GM18867 (cell line): ENCODE results near the gene COPS7B.
A peak's percentile ranks its signal among the peaks of the same experiment; 100 is the strongest.
"Not testable (repeated sequence)": the region's sequence is repeated elsewhere in the genome, so short reads cannot be mapped to it uniquely, and the experiment has no call there.

Source experiments
- ATAC-seq: cut with Tn5 transposase; IDR thresholded peaks from one replicate; pipeline ENCODE4 v1.9.1; 2021; ENCODE audit warnings: mild to moderate bottlenecking, moderate library complexity; ENCODE audit not compliant: unreplicated experiment

COPS7B gene

DNA sequence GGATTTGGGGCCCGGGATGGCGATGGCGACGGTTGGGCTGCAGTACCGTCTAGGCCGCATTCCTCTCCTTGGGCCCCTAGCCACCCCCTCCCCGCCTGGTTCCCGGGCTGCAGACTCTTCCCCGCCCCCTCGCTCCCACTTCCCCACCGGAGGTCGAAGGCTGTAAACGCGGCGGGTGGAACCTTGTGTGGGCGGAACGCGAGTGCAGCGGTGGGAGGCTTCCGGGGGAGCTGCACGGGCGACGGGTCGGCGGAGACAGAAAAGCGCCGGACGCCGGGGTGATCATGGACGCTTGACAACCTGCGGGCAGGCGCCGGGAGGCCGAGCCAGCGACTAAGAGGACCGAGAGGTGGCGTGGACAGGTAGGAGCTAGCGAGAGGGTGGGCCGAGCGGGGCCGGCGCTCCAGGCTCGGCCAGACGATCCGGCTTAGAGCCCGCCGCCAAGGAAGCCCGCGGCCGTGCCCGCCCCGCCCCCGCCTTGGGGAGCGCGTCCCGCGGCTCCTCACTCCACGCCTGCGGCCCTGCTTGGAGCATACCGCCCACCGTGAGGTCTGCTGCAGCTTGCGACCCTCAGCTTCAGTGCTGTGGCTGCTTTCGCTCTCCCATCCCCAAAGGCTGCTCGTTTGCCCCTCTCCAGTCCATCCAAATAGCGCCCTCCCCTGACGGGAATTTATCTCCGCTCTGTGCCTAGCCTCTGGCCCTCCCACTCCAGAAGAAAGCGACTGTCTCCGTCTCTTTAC is at the start of gene COPS7B:
COPS7B (plus strand) TSS at position 269 of the 740 bp plus-strand sequence. CDS start 2,126 bp downstream, outside the sequence.
- ATAC-seq, result peak; percentile 60

DNA sequence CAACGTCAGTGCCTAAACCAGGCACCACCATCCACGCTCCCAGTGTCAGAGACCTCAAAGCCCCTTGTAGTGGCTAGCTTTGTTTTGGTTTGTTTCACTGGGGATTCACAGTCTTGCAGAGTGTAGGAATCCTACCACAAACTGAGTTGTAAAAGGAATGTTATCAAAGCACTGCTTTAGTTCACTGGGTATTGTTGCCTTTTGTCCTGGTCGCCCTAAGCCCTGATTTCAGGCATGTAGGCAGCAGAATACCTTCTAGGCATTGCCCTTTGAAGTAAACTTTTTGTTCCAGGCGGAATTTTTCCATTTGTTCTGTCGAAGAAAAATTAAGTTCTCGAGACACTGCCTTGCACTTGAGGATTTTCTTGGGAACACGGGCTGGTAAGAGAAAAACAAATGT is 48.5 kb upstream of the COPS7B start:
- ATAC-seq, result no peak

DNA sequence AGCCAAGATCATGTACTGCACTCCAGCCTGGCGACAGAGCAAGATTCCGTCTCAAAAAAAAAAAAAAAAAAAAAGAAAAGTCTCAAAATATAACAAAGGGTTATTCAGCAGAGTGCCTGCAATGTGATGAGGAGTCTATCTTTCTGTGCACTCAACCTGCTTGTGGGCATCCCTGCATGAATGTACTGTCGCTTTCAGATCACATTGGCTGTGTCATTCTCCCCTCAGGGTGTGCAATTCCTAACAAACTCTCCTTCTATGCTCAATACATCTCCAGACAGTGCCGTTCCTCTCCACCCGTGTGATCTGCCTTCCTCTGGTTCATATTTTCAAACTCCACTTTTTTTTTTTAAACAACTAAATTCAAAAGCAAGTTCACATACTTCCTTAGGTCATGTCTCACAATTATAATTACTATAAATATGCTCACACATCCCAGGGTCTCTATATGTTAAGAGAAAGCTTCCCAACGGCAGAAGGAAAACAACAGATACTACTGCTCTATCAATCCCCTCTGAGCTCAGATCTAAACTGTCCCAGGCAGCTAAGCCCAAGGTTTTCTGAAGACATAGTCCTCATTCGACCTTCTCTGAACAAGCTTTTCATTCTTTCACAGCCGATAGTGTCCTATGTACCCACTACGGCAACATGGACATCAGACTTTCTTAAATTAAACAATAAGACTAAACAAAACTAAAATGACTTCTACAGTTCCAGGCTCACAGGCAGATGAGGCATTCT is 42.7 kb upstream of the COPS7B start:
- ATAC-seq, result no peak

DNA sequence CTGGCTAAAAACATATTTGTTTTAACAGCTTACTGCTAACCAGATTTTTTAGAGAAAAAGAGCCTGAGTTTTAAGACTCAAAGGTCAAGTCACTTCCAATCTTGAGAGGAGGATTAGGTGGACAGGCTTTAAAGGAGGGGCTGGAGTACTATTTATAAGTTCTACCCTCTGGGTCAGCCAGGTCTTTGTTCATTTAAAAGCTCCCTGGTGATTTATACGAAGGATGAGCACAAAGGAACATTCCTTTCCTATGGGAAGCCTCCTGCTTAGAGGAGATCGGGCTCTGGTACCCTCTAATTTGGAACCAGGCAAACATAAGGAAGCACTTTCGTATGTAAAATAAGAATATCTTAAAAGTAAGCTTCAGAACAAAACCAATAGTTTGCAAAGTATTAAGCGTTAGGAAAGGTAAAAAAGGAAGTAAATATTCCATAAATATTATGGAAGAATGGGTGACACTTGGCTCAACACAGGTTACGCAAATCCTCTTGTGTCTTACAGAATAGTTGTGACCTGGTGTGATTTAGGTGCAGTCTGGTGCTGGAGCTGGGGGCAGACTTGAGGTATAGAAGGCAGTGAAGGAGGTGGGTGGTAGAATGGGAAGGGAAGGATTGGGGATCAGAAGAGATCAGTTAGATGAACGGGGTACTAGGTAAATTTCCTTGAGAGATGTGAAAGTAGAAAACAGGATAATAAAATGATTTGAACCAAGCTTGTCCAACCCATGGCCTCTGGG is 40.8 kb upstream of the COPS7B start:
- no peak for ATAC-seq

DNA sequence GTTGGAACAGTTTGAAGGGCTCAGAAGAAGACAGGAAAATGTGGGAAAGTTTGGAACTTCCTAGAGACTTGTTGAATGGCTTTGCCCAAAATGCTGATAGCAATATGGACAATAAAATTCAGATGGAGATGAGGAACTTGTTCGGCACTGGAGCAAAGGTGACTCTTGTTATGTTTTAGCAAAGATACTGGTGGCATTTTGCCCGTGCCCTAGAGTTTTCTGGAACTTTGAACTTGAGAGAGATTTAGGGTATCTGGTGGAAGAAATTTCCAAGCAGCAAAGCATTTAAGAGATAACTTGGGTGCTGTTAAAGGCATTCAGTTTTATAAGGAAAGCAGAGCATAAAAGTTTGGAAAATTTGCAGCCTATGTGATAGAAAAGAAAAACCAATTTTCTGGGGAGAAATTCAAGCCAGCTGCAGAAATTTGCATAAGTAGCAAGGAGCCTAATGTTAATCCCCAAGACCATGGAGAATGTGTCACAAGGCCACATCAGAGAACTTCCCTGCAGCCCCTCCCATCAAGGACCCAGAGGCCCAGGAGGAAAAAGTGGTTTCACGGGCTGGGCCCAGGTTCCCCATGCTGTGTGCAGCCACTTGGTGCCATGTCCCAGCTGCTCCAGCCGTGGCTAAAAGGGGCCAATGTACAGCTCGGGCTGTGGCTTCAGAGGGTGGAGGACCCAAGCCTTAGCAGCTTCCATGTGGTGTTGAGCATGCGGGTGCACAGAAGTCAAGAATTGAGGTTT is 37.9 kb upstream of the COPS7B start:
- ATAC-seq, result not testable (repeated sequence)

DNA sequence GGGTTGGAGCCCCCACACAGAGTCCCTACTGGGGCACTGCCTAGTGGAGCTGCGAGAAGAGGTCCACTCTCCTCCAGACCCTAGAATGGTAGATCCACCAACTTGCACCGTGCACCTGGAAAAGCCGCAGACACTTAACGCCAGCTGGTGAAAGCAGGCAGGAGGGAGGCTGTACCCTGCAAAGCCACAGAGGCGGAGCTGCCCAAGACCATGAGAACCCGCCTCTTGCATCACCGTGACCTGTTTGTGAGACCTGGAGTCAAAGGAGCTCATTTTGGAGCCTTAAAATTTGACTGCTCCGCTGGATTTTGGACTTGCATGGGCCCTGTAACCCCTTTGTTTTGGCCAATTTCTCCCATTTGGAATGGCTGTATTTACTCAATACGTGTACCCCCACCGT is 37.2 kb upstream of the COPS7B start:
- not testable (repeated sequence) for ATAC-seq

DNA sequence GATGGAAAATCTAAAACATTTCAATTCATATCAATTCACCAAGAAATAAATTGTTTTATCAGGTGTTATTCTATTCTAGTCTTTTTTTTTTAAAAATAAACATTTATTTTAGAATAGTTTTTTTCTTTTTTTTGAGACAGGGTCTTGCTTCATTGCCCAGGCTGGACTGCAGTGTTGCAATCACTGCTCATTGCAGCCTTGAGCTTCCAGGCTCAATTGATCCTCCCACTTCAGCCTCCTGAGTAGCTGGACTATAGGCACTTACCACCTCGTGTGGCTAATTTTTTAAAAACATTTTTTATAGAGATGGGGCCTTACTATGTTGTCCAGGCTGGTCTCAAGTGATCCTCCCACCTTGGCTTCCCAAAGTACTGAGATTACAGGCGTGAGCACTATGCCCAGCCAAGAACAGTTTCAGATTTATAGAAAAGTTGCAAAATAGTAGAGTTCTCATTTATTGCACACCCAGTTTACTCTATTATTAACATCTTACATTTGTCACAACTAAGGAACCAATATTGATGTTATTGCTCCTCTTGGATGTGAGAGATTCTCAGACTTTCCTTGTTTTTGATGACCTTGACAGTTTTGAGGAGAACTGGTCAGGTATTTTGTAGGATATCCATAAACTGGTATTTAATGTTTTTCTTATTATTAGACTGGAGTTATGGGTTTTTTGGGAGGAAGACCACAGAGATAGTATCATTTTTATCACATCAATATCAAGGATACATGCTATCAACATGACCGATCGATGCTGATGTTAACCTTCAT is 35.0 kb upstream of the COPS7B start:
- ATAC-seq, result no peak

DNA sequence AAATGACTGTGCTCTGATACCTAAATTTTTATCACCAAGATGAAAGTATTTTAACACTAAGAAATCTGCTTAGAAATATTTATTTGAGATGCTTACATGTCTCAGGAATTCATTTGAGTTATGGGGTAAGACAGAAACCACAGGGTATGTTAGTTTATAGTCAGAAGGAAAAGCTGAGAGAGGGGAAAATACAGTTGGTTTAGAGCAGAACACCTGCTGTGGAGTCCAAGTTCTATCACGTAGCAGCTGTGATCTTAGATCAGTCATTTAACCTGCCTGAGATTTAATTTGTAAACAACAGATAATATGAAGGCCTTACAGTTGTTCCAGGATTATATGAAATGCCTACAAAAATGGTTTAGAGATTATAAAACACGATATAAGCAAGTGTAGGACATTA is 34.2 kb upstream of the COPS7B start:
- ATAC-seq, result no peak

DNA sequence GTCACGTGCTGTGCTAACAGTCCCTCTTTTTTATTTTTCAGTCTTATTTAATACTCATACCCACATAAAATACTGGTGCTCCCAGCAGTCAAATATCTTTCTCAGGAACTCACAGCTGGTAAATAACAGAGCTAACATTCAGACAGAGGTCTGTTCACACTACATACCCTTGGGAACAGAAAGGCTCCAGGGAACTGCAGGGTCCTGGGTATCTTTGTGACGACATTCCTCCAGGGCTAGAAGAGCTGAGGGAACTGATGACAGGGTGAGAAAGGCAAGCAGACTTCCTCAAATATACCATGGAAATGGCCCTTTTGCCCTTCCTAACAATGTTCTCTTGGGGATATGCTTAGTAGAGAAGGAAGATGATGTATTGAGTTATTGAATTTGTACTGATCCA is 24.5 kb upstream of the COPS7B start:
- no peak for ATAC-seq

DNA sequence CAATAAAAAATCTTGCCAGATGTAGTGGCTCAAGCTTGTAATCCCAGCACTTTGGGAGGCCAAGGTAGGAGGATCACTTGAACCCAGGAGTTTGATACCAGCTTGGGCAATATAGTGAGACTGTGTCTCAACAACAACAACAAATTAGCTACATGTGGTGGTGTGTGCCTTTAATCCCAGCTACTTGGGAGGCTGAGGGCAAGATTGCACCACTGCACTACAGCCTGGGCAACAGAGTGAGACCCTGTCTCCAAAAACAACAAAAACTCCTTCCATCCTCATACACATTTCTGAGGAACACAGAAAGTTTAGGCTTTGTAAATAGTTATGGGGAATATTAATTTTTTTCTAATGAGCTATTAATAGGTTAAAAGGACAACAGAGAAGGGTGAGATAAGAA is 22.1 kb upstream of the COPS7B start:
- ATAC-seq, result no peak

DNA sequence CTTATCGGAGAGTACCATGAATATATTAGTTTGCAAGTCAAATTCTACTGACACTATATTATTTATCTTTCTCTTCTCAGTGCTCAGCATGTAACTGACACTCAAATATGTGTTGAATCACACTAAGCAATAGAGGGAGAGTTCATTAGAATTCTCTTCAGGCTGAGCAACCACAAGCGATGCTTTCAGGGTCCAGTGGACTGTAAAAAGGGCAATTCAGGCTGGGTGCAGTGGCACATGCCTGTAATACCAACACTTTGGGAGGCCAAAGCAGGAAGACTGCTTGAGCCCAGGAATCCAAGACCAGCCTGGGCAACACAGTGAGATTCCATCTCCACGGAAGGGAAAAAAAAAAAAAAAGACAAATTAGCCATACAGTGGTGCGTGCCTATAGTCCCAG is 21.5 kb upstream of the COPS7B start:
- no peak for ATAC-seq

DNA sequence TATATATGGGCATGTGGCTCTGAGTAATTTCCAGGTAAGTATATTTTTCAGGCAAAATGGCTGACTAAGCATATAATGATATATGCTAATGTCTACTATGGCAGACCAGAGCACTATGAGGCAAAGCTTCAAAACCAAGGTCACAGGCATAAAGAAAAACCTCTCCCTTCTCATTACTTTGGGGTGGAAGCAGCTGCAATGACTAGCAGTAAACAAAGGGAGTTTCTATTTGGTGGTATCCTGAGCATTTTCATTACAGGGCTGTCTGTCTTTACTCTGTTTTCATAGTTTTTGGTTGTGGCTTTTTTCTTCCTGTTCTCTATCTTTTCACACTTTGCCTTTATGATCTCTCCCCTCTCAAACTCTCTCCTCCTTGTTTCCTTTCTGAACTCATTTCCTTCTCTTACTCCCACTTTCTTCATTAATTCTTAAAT is 20.7 kb upstream of the COPS7B start:
- no peak for ATAC-seq

DNA sequence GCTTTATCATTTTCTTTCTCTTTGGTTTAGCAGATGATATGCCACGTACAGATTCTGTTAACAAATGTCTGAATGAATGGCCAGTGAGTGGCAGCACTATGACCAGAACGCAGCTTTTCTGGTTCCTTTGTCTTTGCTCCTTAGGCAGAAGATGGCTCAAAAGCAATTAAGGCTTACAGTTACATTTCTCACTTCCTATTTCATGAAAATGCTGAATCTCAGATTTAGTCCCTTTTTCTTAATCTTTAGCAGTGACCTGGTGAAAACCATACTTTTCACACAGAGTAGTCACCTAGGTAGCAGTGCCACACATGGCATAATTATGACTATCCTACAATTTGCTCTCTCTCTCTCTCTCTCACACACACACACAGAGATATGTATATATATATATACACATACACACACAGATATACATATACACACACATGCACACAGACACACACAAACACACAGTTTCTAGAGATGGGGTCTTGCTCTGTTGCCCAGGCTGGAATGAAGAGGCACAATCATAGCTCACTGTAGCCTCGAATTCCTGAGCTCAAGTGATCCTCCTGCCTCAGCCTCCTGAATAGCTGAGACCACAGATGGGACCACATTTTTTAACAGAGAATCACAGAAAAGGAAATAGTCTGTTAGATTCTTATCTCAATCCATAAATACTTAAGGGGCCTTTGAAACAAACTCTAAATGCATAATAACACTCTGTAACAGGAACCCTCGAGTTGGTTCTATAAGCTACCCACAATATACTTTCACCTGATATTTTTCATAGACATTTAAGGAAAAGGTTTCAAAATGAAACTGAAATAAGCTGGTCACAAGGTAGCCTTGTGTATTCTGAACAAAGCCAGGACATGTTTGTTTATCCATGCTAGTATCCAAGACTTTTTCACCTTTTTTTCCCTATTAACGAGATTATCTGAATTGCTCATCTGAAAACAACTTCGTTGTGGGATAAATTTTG is 16.8 kb upstream of the COPS7B start:
- ATAC-seq, result no peak

DNA sequence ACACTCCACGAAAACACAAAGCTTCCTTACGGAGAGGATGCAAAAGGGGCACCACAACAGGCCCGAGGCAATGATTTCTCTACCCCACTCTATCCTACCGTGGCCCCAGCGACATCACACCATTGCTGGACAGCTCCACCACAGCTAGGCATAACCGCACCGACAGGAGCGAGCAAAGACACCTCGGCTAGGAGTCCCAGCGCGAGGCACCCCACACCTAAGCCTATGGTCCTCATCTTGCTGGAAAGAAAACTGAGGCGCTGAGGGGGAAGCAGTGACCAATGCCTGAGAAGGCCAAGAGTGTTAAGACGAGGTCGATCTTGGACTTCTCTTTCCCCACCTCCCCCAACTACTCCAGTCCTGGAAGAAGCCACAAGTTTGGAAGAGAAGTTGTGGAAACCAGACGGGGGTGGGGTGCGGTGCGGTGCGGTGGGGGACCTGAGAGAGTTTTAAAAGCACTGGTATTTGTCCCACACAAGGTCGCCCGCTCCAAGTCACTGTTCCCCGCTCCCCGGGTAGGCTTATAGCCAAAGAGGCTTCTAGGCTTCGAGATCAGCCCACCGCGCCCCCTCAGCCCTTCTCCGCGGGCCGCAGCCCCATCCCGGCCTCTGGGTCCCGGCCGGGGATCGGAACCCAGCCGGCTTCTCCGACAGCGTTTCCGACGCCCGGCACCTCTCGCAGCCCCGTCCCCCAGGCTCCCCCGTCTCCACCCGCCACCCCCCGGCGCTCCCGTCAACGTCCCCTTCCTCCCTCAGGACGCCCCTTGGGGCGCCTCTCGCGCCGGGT is 5.9 kb upstream of the COPS7B start:
- ATAC-seq, result no peak

DNA sequence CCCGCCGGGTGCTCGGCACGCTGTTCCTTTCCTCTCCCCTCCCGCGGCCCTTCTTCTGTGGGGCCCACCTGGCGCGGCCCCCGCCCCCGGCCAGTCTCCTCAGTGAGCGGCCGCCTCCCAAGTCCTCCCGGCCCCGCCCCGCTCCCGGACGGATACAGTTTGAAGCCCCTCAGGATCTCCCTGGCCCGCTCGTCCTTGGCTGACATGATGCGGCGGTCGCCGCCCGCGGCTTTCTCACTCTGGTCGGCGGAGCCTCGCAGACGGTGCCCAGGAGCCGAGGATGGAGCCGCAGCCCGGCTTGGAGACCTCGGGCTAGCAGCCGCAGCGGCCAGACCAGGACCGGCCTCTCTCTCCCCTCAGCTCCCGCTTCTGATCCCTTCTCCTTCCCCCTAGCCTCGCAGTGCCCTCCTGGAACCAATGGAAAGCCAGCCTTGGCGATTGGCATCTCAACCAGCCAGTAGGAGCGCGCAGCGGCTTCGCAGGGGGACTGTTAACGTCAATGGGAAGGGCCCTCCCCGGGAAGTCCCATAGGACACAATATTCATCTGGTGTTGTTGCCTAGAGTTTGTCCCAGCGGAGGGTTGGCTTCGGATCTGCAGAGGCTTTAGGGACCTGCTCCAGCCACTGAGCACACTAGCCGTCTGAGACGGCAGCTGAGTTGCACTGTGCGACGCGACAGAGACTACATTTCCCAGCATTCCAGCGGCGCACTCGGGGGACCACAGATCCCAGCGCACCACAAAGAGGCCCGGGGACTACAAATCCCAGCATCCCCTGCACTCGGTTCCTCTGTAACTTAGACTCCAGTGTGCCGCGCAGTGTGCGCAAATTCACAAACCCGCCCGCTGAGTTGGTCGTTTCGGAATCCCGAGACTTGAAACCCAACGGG is 5.1 kb upstream of the COPS7B start, which contains the start of gene PDE6D:
PDE6D (minus strand) TSS at position 374 of the 889 bp plus-strand sequence; CDS start at position 206, 168 bp downstream.
- peak; percentile 86 for ATAC-seq

DNA sequence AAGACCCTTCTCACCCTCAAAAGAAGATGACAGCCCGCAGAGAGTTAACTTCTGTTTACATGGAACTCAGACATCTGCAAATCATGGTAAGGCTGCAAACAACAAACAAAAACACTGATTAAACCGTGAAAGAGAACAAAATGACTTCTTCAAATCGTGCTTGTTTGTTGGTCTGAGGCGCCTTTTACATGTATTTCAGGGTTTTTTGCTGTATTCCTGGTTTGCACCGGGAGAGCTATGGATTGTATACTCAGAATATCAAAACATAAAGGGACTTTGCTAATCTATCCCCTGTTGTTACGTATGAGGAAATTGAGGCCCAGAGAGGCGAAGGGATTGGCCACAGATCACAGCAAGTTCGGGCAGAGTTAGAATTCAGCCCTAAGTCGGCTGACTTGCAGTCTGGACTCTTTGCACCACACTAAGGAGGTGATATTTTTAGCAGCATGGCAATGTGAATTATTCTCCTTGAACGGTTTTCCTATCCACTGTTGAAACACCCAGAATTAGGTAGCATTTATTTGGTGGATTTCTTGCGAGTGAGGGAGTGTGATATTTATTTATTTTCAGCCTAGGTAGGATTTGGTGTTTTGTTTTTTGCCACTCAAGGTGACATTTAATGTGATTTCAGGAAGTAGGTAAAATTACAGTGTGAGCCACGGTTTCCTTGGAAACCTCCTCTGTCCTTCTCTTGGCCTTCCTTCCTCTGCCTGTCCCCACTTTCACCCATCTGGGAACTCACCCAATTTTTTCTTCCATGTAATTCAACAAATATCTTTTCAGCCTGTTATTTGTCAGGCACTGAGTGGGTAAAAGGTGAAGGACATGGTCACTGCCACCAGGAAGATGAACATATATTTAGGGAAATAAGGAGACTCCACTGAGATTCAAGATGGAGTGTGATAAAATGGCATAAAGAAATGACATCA is 4.2 kb upstream of the COPS7B start:
- no peak for ATAC-seq
